RWPE2 (cell line): Measurements from ENCODE around the gene C22orf42.
"Not testable (repeated sequence)": the region's sequence is repeated elsewhere in the genome, so short reads cannot be mapped to it uniquely, and the experiment has no call there.

ENCODE experiments used
- ATAC-seq: fragments of 200-7000 bp; cut with Tn5 transposase; 3 replicates; pipeline ENCODE4 v1.9.1; 2021; ENCODE audit warnings: low read depth
- DNase-seq: peaks from one replicate; pipeline ENCODE4 v3.0.0-alpha.2; 2020; ENCODE audit warnings: low spot score
- H3K27ac ChIP-seq: fragments of 450-650 bp; 2 replicates; pipeline ENCODE4 v1.5.1; 2017; ENCODE audit warnings: mild to moderate bottlenecking; ENCODE audit not compliant: poor library complexity, severe bottlenecking
- H3K27me3 ChIP-seq: fragments of 250-450 bp; sonication (Bioruptor Pico); 2 replicates; pipeline ENCODE4 v1.5.1; 2021; ENCODE audit warnings: mild to moderate bottlenecking, moderate library complexity; ENCODE audit not compliant: insufficient read depth, poor library complexity, severe bottlenecking
- H3K36me3 ChIP-seq: fragments of 250-450 bp; sonication (Bioruptor Pico); 2 replicates; pipeline ENCODE4 v1.5.1; 2020; ENCODE audit warnings: low read depth, mild to moderate bottlenecking, moderate library complexity
- H3K4me1 ChIP-seq: fragments of 250-450 bp; sonication (Bioruptor Pico); 2 replicates; pipeline ENCODE4 v1.5.1; 2021; ENCODE audit warnings: mild to moderate bottlenecking, moderate library complexity; ENCODE audit not compliant: insufficient read depth, poor library complexity, severe bottlenecking
- H3K4me3 ChIP-seq: fragments of 250-450 bp; sonication (Bioruptor Pico); 2 replicates; pipeline ENCODE4 v1.5.1; 2021; ENCODE audit warnings: mild to moderate bottlenecking, moderate library complexity; ENCODE audit not compliant: severe bottlenecking
- H3K9me3 ChIP-seq: fragments of 250-450 bp; sonication (Bioruptor Pico); 2 replicates; pipeline ENCODE4 v1.5.1; 2021; ENCODE audit warnings: mild to moderate bottlenecking, moderate library complexity; ENCODE audit not compliant: severe bottlenecking
- TF ChIP-seq, protein P1 (sequence below): fragments of 450-650 bp; IDR thresholded peaks from one replicate; pipeline ENCODE4 v1.5.1; 2017; ENCODE audit warnings: mild to moderate bottlenecking, moderate library complexity; ENCODE audit not compliant: poor library complexity, severe bottlenecking

Gene C22orf42

DNA sequence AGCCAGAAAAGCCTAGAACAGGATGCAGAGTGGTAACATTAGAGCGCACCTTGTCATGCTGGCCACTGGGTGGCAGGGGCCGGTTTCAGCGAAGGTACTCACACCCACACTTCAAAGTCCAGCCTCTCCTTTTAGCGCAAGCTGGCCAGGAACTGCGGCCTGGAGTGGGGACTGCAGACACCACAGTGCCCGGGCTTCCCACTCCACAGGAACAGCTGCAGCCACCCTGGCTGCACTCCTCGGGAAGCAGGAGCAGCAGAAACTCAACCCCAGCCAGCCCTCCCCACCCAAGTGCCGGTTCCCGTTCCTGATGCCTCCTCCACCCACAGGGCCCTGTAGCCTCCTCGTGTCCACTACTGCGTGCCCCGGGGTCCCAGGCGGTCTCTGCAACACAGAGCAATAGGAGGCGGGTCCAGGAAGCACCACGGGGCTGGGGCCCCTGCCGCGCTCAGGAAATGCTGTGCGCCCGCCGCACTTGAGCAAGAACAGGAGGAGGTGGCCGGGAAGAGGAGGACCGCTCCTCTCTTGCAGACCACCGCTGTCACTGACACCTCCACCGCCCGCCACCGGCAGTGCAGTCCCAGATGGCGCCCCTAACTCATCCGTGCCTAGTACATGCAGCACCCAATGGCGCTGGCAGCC, 43.6 kb upstream of the C22orf42 start:
- H3K27me3 ChIP-seq: peaks cover 8% of the 10 kb centered on the region
- no peaks in the 10 kb centered on the region for H3K9me3 ChIP-seq
- TF ChIP-seq, protein P1, sequence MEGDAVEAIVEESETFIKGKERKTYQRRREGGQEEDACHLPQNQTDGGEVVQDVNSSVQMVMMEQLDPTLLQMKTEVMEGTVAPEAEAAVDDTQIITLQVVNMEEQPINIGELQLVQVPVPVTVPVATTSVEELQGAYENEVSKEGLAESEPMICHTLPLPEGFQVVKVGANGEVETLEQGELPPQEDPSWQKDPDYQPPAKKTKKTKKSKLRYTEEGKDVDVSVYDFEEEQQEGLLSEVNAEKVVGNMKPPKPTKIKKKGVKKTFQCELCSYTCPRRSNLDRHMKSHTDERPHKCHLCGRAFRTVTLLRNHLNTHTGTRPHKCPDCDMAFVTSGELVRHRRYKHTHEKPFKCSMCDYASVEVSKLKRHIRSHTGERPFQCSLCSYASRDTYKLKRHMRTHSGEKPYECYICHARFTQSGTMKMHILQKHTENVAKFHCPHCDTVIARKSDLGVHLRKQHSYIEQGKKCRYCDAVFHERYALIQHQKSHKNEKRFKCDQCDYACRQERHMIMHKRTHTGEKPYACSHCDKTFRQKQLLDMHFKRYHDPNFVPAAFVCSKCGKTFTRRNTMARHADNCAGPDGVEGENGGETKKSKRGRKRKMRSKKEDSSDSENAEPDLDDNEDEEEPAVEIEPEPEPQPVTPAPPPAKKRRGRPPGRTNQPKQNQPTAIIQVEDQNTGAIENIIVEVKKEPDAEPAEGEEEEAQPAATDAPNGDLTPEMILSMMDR: peak; percentile 68
- H3K36me3 ChIP-seq: no peaks in the 10 kb centered on the region
- peak; percentile 57 for ATAC-seq
- H3K4me1 ChIP-seq: peaks cover 3% of the 10 kb centered on the region
- H3K27ac ChIP-seq: no peak overlapping the region
- DNase-seq: no peak
- H3K4me3 ChIP-seq: peak overlapping the region; percentile 32

DNA sequence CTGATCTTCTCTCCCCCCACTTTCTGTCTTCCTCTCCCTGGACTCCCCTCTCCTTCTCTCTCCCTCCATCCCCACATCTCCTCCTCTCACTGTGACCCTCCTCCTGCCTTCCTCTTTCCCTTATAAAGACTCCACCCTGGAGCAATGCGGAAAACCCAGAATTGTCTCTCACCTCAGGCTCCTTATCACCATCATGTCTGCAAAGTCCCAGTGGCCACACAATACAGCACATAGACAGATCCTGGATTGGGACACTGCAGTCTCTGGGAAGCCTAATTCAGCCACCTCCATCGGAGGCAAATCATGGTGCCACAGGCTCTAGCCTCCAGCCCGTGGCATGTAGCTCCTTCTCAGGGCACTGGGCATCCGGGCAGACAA, 43.0 kb upstream of the C22orf42 start:
- TF ChIP-seq, protein P1: no peak
- peaks cover 8% of the 10 kb centered on the region for H3K27me3 ChIP-seq
- H3K4me3 ChIP-seq: no peak overlapping the region
- ATAC-seq (no peak), DNase-seq (no peak)
- no peak overlapping the region for H3K27ac ChIP-seq
- peaks cover 3% of the 10 kb centered on the region for H3K4me1 ChIP-seq
- H3K9me3 ChIP-seq: no peaks in the 10 kb centered on the region
- H3K36me3 ChIP-seq: no peaks in the 10 kb centered on the region

DNA sequence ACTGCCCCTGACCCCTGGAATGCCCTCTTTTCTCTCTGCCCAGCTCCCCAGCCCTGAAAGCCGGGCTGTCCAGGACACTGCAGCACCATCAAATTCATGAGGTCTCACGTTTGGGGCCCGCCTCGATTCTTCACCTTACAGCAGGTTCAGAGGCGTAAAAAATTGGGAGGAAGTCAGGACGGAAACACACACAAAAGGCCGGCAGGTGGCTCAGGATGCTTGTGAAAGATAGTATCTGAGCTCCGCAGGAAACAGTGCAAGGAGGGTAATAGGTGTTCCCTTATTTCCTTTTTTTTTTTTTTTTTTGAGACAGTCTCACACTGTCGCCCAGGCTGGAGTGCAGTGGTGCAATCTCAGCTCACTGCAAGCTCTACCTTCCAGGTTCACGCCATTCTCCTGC, 41.6 kb upstream of the C22orf42 start:
- Histone ChIP-seq H3K9me3 (no peaks in the 10 kb centered on the region), H3K36me3 (no peaks in the 10 kb centered on the region), H3K27ac (no peak overlapping the region), H3K4me3 (no peak overlapping the region), H3K4me1 (peaks cover 3% of the 10 kb centered on the region), H3K27me3 (peaks cover 8% of the 10 kb centered on the region)
- ATAC-seq (no peak), DNase-seq (no peak)
- TF ChIP-seq, protein P1: no peak

DNA sequence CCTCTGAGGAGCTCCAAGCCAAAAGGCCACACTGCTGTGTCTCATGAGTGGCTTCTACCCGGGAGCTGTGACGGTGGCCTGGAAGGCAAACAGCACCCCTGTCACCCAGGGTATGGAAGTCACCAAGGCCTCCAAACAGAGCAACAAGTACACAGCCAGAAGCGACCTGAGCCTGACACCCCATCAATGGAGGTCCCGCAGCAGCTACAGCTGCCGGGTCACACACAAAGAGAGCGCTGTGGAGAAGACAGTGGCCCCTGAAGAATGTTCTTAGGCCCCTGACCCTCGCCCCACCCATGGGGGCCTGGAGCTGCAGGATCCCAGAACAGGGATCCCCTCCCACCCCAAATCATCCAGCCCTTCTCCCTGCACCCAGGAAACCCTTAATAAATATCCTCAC, 40.9 kb upstream of the C22orf42 start:
- Histone ChIP-seq H3K27ac (no peak overlapping the region), H3K9me3 (no peaks in the 10 kb centered on the region), H3K4me3 (no peak overlapping the region), H3K27me3 (peaks cover 8% of the 10 kb centered on the region), H3K4me1 (peaks cover 3% of the 10 kb centered on the region), H3K36me3 (no peaks in the 10 kb centered on the region)
- DNase-seq (no peak), ATAC-seq (no peak)
- TF ChIP-seq, protein P1: no peak

DNA sequence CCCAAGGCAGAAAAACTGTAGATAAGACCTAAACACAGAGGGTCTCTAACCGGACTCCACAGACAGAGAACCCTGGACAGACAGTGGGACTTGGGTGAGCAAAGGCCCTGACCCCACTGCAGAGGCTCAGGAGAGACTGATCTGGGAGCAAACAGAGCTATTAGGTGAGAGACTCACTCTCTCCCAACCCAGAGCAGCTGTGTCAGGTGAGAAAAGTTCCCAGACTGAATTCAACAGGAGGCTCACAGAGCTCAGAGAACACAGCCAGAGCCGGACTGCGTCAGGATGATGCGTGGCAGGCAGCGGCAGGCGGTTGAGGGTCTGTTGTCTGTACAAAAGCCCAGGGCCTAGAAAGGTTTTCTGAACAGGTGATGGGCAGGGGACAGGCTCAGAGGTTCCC, 40.2 kb upstream of the C22orf42 start:
- TF ChIP-seq, protein P1: no peak

GRCh38 chr22:32197553-32198226, 38.6 kb upstream of the C22orf42 start:
- H3K36me3 ChIP-seq, H3K4me3 ChIP-seq, H3K4me1 ChIP-seq, H3K27ac ChIP-seq, H3K9me3 ChIP-seq, H3K27me3 ChIP-seq, DNase-seq, ATAC-seq: not testable (repeated sequence)

More for the DNA sequence above, 40.2 kb upstream of the C22orf42 start:
- DNase-seq (no peak), ATAC-seq (no peak)
- Histone ChIP-seq H3K36me3 (no peaks in the 10 kb centered on the region), H3K4me3 (no peak overlapping the region), H3K9me3 (no peaks in the 10 kb centered on the region), H3K27me3 (peaks cover 8% of the 10 kb centered on the region), H3K4me1 (peaks cover 3% of the 10 kb centered on the region), H3K27ac (no peak overlapping the region)

DNA sequence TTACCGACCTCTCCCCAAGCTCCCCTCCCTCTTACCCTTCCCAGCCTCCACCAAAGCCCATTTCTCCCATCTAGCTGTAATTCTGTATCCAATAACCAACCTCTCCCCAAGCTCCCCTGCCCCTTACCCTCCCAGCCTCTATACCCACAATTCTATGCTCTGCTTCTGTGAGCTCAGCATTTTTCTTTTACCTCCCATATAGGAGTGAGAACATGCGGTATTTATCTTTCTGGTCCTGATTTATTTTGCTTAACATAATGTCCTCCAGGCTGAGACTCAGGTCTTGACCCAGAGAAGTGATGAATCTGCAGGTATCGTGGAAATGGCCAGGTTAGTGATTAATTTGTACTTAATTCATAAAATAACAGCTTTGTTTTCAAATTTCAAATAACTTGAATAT, 36.8 kb upstream of the C22orf42 start:
- not testable (repeated sequence) for H3K36me3 ChIP-seq, H3K27me3 ChIP-seq, DNase-seq, H3K4me3 ChIP-seq, ATAC-seq, H3K4me1 ChIP-seq, H3K27ac ChIP-seq, H3K9me3 ChIP-seq
